ENCODE data around the gene ATRIP. TPM values are rescaled to one million over a fixed set of nuclear protein-coding genes. Genes with fewer than 3 reads are reported as not detected.
"Not testable (repeated sequence)": the region's sequence is repeated elsewhere in the genome, so short reads cannot be mapped to it uniquely, and the experiment has no call there.

The ATRIP gene
- total and polyA plus RNA-seq, 2 donors = 6.2 to 8.4 TPM

- peaks cover 23 to 63% of the 10 kb centered on the region in 2 donors for H3K4me1 ChIP-seq (ENCODE audit: control insufficient read depth in 2 of 2, insufficient read depth in 2 of 2, low read length in 2 of 2)
- no peaks in the 10 kb centered on the region for H3K9me3 ChIP-seq (ENCODE audit: control insufficient read depth in 2 of 2, insufficient read depth in 1 of 2, low read length in 1 of 2)
- no peaks in the 10 kb centered on the region for H3K27me3 ChIP-seq (ENCODE audit: control insufficient read depth in 2 of 2, insufficient read depth in 1 of 2, low read length in 1 of 2)
- peaks cover 8% of the 10 kb centered on the region in 2 donors for H3K36me3 ChIP-seq (ENCODE audit: control insufficient read depth in 2 of 2, insufficient read depth in 2 of 2, low read length in 1 of 2)
- H3K4me3 ChIP-seq (ENCODE audit: low read length in 2 of 2) = no peak overlapping the region
- H3K27ac ChIP-seq (ENCODE audit: low read depth in 1 of 2, low read length in 1 of 2) = no peak overlapping the region
- no peak for DNase-seq (ENCODE audit: low read depth in 6 of 9, low spot score in 9 of 9)
- WGBS = 97% methylated on average over 4 of the region's 4 CpGs
Observed at GRCh38 chr3:48474619-48475018, 28.1 kb downstream of the ATRIP start.

GRCh38 chr3:48475188-48475587, 28.7 kb downstream of the ATRIP start:
- H3K4me1 ChIP-seq (ENCODE audit: control insufficient read depth in 2 of 2, insufficient read depth in 2 of 2, low read length in 2 of 2) = peaks cover 20 to 62% of the 10 kb centered on the region in 2 donors

DNA sequence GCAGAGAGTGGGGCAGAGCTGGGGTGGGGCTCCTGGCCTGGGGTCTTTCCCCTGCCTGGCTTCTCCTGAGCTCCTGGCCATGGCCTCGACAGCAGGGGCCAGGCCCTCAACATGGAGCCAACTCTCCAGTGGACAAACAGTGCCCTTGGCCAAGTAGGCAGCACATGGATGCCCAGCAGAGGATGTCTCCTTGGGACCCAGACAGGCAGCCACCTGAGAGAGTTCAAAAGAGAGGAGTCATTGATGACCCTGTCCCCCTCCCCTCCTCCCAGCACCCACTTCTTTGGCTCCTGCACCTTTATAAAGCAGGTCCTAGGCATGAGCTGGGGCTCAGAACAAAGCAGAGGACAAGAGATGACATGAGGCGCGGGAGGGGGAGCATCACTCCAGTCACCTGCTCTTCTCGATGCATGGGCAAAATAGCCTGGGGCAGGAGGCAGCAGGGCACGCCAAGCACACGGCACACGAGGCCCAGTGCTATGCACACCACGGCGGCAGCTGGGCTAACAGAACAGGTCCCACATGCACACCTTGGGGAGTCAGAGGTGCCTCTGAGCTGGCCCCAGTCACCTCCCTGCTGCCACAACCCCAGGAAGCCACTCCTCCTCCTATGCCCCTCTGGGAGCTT, 30.0 kb downstream of the ATRIP start:
- no peaks in the 10 kb centered on the region for H3K36me3 ChIP-seq (ENCODE audit: control insufficient read depth in 2 of 2, insufficient read depth in 2 of 2, low read length in 1 of 2)
- no peak overlapping the region for H3K27ac ChIP-seq (ENCODE audit: low read depth in 1 of 2, low read length in 1 of 2)
- H3K27me3 ChIP-seq (ENCODE audit: control insufficient read depth in 2 of 2, insufficient read depth in 1 of 2, low read length in 1 of 2) = no peaks in the 10 kb centered on the region
- H3K9me3 ChIP-seq (ENCODE audit: control insufficient read depth in 2 of 2, insufficient read depth in 1 of 2, low read length in 1 of 2) = no peaks in the 10 kb centered on the region
- H3K4me1 ChIP-seq (ENCODE audit: control insufficient read depth in 2 of 2, insufficient read depth in 2 of 2, low read length in 2 of 2) = peaks cover 16 to 51% of the 10 kb centered on the region in 2 donors
- no peak for DNase-seq (ENCODE audit: low read depth in 6 of 9, low spot score in 9 of 9)
- no peak overlapping the region for H3K4me3 ChIP-seq (ENCODE audit: low read length in 2 of 2)
- 96% methylated on average over 9 of the region's 9 CpGs for WGBS

More at GRCh38 chr3:48475188-48475587, 28.7 kb downstream of the ATRIP start:
- DNase-seq (ENCODE audit: low read depth in 6 of 9, low spot score in 9 of 9) = no peak
- Histone ChIP-seq H3K27me3 (ENCODE audit: control insufficient read depth in 2 of 2, insufficient read depth in 1 of 2, low read length in 1 of 2) (no peaks in the 10 kb centered on the region), H3K36me3 (ENCODE audit: control insufficient read depth in 2 of 2, insufficient read depth in 2 of 2, low read length in 1 of 2) (peaks cover 3 to 5% of the 10 kb centered on the region in 2 donors), H3K9me3 (ENCODE audit: control insufficient read depth in 2 of 2, insufficient read depth in 1 of 2, low read length in 1 of 2) (no peaks in the 10 kb centered on the region), H3K27ac (ENCODE audit: low read depth in 1 of 2, low read length in 1 of 2) (no peak overlapping the region), H3K4me3 (ENCODE audit: low read length in 2 of 2) (no peak overlapping the region)
- 95% methylated on average over 11 of the region's 11 CpGs for WGBS

GRCh38 chr3:48477959-48478520, 31.5 kb downstream of the ATRIP start:
- H3K27me3 ChIP-seq (ENCODE audit: control insufficient read depth in 2 of 2, insufficient read depth in 1 of 2, low read length in 1 of 2) = no peaks in the 10 kb centered on the region
- H3K9me3 ChIP-seq (ENCODE audit: control insufficient read depth in 2 of 2, insufficient read depth in 1 of 2, low read length in 1 of 2) = no peaks in the 10 kb centered on the region
- H3K4me3 ChIP-seq (ENCODE audit: low read length in 2 of 2) = no peak overlapping the region
- no peaks in the 10 kb centered on the region for H3K36me3 ChIP-seq (ENCODE audit: control insufficient read depth in 2 of 2, insufficient read depth in 2 of 2, low read length in 1 of 2)
- peaks cover 14 to 40% of the 10 kb centered on the region in 2 donors for H3K4me1 ChIP-seq (ENCODE audit: control insufficient read depth in 2 of 2, insufficient read depth in 2 of 2, low read length in 2 of 2)
- H3K27ac ChIP-seq (ENCODE audit: low read depth in 1 of 2, low read length in 1 of 2) = peak overlapping the region in 1 of 2 donors; percentile 75
- whole genome bisulfite sequencing = 90% methylated on average over 9 of the region's 9 CpGs
- DNase-seq (ENCODE audit: low read depth in 6 of 9, low spot score in 9 of 9) = peak in 3 of 9 donors; percentile 23 to 69 (median 53)

DNA sequence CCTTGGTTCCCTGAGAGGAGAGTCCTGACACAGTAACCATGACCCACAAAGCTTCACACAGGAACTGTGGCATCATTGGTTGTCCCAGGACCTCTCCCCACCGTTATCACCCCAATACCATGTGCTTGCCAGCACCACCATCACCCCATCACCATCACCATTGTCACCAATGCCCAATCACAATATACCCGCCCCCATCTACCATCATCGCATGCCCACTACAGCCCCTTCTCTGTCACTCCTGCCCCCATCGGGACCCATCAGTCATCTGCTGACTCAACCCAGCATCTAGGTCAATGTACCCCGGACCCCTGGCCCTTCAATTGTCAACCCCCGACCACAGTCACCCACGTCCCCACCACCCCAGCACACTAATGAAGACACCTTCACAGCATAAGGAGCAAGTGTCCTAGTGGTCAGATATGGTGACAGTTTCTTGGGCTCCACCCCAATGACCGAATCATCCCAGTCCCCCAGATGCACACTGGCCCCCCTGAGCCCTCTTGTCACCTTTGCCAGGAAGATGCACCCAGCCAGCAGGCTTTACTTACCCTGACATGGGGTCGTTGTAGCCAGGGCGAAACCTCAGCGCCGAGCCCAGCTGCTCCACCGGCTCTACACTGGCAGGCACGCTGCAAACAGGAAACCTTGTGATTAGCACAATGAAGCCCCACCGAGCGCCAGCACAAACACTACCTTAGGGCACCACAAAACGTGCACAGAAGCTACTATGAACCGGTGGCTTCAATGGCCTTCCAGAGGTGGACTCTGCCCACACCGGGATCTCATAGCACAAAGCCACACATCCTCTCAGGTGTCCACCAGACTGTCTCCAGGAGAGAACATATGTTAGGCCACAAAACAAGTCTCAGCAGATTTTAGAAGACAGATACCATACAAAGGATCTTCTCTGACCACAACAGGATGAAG, 32.4 kb downstream of the ATRIP start:
- Histone ChIP-seq H3K4me3 (ENCODE audit: low read length in 2 of 2) (peak overlapping the region in 1 of 2 donors; percentile 5), H3K4me1 (ENCODE audit: control insufficient read depth in 2 of 2, insufficient read depth in 2 of 2, low read length in 2 of 2) (peaks cover 8 to 32% of the 10 kb centered on the region in 2 donors), H3K9me3 (ENCODE audit: control insufficient read depth in 2 of 2, insufficient read depth in 1 of 2, low read length in 1 of 2) (no peaks in the 10 kb centered on the region), H3K27ac (ENCODE audit: low read depth in 1 of 2, low read length in 1 of 2) (peak overlapping the region; percentile 75 to 88), H3K36me3 (ENCODE audit: control insufficient read depth in 2 of 2, insufficient read depth in 2 of 2, low read length in 1 of 2) (no peaks in the 10 kb centered on the region), H3K27me3 (ENCODE audit: control insufficient read depth in 2 of 2, insufficient read depth in 1 of 2, low read length in 1 of 2) (no peaks in the 10 kb centered on the region)
- 37% methylated on average over 19 of the region's 19 CpGs for WGBS
- peak in 5 of 9 donors; percentile 51 to 83 (median 59) for DNase-seq (ENCODE audit: low read depth in 6 of 9, low spot score in 9 of 9)

DNA sequence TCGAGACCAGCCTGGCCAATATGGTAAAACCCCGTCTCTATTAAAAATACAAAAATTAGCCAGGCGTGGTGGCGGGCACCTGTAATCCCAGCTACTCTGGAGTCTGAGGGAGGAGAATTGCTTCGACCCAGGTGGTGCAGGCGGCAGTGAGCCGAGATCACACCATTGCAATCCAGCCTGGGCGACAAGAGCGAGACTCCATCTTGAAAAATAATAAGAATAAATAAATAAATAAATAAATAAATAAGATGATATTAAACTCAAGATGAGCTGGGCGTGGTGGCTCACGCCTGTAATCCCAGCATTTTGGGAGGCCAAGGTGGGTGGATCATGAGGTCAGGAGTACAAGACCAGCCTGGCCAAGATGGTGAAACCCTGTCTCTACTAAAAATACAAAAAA, 34.4 kb downstream of the ATRIP start:
- H3K4me3 ChIP-seq (ENCODE audit: low read length in 2 of 2); H3K27ac ChIP-seq (ENCODE audit: low read depth in 1 of 2, low read length in 1 of 2); H3K36me3 ChIP-seq (ENCODE audit: control insufficient read depth in 2 of 2, insufficient read depth in 2 of 2, low read length in 1 of 2); H3K9me3 ChIP-seq (ENCODE audit: control insufficient read depth in 2 of 2, insufficient read depth in 1 of 2, low read length in 1 of 2); H3K27me3 ChIP-seq (ENCODE audit: control insufficient read depth in 2 of 2, insufficient read depth in 1 of 2, low read length in 1 of 2); DNase-seq (ENCODE audit: low read depth in 6 of 9, low spot score in 9 of 9): not testable (repeated sequence)
- H3K4me1 ChIP-seq (ENCODE audit: control insufficient read depth in 2 of 2, insufficient read depth in 2 of 2, low read length in 2 of 2) = peaks cover 8 to 32% of the 10 kb centered on the region in 2 donors
- over 99% methylated on average over 11 of the region's 11 CpGs for WGBS

GRCh38 chr3:48482822-48483221, 36.3 kb downstream of the ATRIP start:
- not testable (repeated sequence) for H3K9me3 ChIP-seq (ENCODE audit: control insufficient read depth in 2 of 2, insufficient read depth in 1 of 2, low read length in 1 of 2); H3K27ac ChIP-seq (ENCODE audit: low read depth in 1 of 2, low read length in 1 of 2); H3K36me3 ChIP-seq (ENCODE audit: control insufficient read depth in 2 of 2, insufficient read depth in 2 of 2, low read length in 1 of 2); H3K4me3 ChIP-seq (ENCODE audit: low read length in 2 of 2); H3K27me3 ChIP-seq (ENCODE audit: control insufficient read depth in 2 of 2, insufficient read depth in 1 of 2, low read length in 1 of 2); DNase-seq (ENCODE audit: low read depth in 6 of 9, low spot score in 9 of 9)
- H3K4me1 ChIP-seq (ENCODE audit: control insufficient read depth in 2 of 2, insufficient read depth in 2 of 2, low read length in 2 of 2) = peaks cover 8 to 22% of the 10 kb centered on the region in 2 donors
- WGBS = 98% methylated on average over 6 of the region's 6 CpGs

GRCh38 chr3:48486952-48487351, 40.4 kb downstream of the ATRIP start:
- Histone ChIP-seq H3K27me3 (ENCODE audit: control insufficient read depth in 2 of 2, insufficient read depth in 1 of 2, low read length in 1 of 2) (no peaks in the 10 kb centered on the region), H3K27ac (ENCODE audit: low read depth in 1 of 2, low read length in 1 of 2) (no peak overlapping the region), H3K4me3 (ENCODE audit: low read length in 2 of 2) (no peak overlapping the region), H3K9me3 (ENCODE audit: control insufficient read depth in 2 of 2, insufficient read depth in 1 of 2, low read length in 1 of 2) (no peaks in the 10 kb centered on the region), H3K36me3 (ENCODE audit: control insufficient read depth in 2 of 2, insufficient read depth in 2 of 2, low read length in 1 of 2) (no peaks in the 10 kb centered on the region), H3K4me1 (ENCODE audit: control insufficient read depth in 2 of 2, insufficient read depth in 2 of 2, low read length in 2 of 2) (no peaks in the 10 kb centered on the region)
- DNase-seq (ENCODE audit: low read depth in 6 of 9, low spot score in 9 of 9) = no peak
- WGBS = 98% methylated on average over 5 of the region's 5 CpGs
